ENCODE measurements around the gene MTF1. TPM values are rescaled to one million over a fixed set of nuclear protein-coding genes. Genes with fewer than 3 reads are reported as not detected.

Gene MTF1
- total and polyA plus RNA-seq, 5 donors = 2.4 to 13.4 (median 11.0) TPM

GRCh38 chr1:37867784-37868183 is 8.4 kb upstream of the MTF1 start:
- no peaks in the 10 kb centered on the region for H3K27me3 ChIP-seq (ENCODE audit: control insufficient read depth, insufficient read depth)
- no peak for ATAC-seq
- DNase-seq = no peak
- H3K4me3 ChIP-seq (ENCODE audit: low read length) = no peak overlapping the region
- 83% methylated on average over 6 of the region's 6 CpGs for WGBS
- no peaks in the 10 kb centered on the region for H3K4me1 ChIP-seq (ENCODE audit: control insufficient read depth, insufficient read depth, low read length)
- no peaks in the 10 kb centered on the region for H3K9me3 ChIP-seq (ENCODE audit: control insufficient read depth, low read length)
- no peak overlapping the region for H3K27ac ChIP-seq (ENCODE audit: low read length)
- intact Hi-C loops (cut with DNase I) = no loop called here

- H3K4me1 ChIP-seq (ENCODE audit: control insufficient read depth, insufficient read depth, low read length) = no peaks in the 10 kb centered on the region
- H3K27ac ChIP-seq (ENCODE audit: low read length) = no peak overlapping the region
- 94% methylated on average over 1 of the region's 1 CpG for WGBS
- H3K27me3 ChIP-seq (ENCODE audit: control insufficient read depth, insufficient read depth) = no peaks in the 10 kb centered on the region
- no peaks in the 10 kb centered on the region for H3K9me3 ChIP-seq (ENCODE audit: control insufficient read depth, low read length)
- H3K4me3 ChIP-seq (ENCODE audit: low read length) = no peak overlapping the region
- DNase-seq (no peak), ATAC-seq (no peak)
- intact Hi-C loops (cut with DNase I) = no loop called here
These were observed 7.1 kb upstream of the MTF1 start for GRCh38 chr1:37866491-37866890.

- DNase-seq (no peak), ATAC-seq (no peak)
- Histone ChIP-seq H3K9me3 (ENCODE audit: control insufficient read depth, low read length) (no peaks in the 10 kb centered on the region), H3K27me3 (ENCODE audit: control insufficient read depth, insufficient read depth) (no peaks in the 10 kb centered on the region), H3K4me3 (ENCODE audit: low read length) (no peak overlapping the region), H3K4me1 (ENCODE audit: control insufficient read depth, insufficient read depth, low read length) (no peaks in the 10 kb centered on the region), H3K27ac (ENCODE audit: low read length) (no peak overlapping the region)
- intact Hi-C loops (cut with DNase I) = no loop called here
- WGBS = 87% methylated on average over 6 of the region's 6 CpGs
These were observed 6.1 kb upstream of the MTF1 start for GRCh38 chr1:37865348-37866120.

- ATAC-seq (no peak), DNase-seq (no peak)
- Histone ChIP-seq H3K27ac (ENCODE audit: low read length) (no peak overlapping the region), H3K4me1 (ENCODE audit: control insufficient read depth, insufficient read depth, low read length) (no peaks in the 10 kb centered on the region), H3K27me3 (ENCODE audit: control insufficient read depth, insufficient read depth) (no peaks in the 10 kb centered on the region), H3K4me3 (ENCODE audit: low read length) (no peak overlapping the region), H3K9me3 (ENCODE audit: control insufficient read depth, low read length) (no peaks in the 10 kb centered on the region)
- 83% methylated on average over 3 of the region's 3 CpGs for WGBS
- intact Hi-C loops (cut with DNase I) = no loop called here
These were observed 2.9 kb upstream of the MTF1 start for GRCh38 chr1:37862330-37862729.

GRCh38 chr1:37861151-37861550 is 1.8 kb upstream of the MTF1 start:
- Histone ChIP-seq H3K4me3 (ENCODE audit: low read length) (no peak overlapping the region), H3K27me3 (ENCODE audit: control insufficient read depth, insufficient read depth) (no peaks in the 10 kb centered on the region), H3K27ac (ENCODE audit: low read length) (no peak overlapping the region), H3K9me3 (ENCODE audit: control insufficient read depth, low read length) (no peaks in the 10 kb centered on the region), H3K4me1 (ENCODE audit: control insufficient read depth, insufficient read depth, low read length) (no peaks in the 10 kb centered on the region)
- no peak for DNase-seq
- ATAC-seq = no peak
- intact Hi-C loops (cut with DNase I) = no loop called here
- WGBS = 90% methylated on average over 4 of the region's 4 CpGs

- intact Hi-C loops (cut with DNase I) = no loop called here
- Histone ChIP-seq H3K27me3 (ENCODE audit: control insufficient read depth, insufficient read depth) (no peaks in the 10 kb centered on the region), H3K4me3 (ENCODE audit: low read length) (peak overlapping the region; percentile 92), H3K27ac (ENCODE audit: low read length) (peak overlapping the region; percentile 46), H3K9me3 (ENCODE audit: control insufficient read depth, low read length) (no peaks in the 10 kb centered on the region), H3K4me1 (ENCODE audit: control insufficient read depth, insufficient read depth, low read length) (no peaks in the 10 kb centered on the region)
- WGBS = 25% methylated on average over 5 of the region's 5 CpGs
- ATAC-seq = no peak
- DNase-seq = no peak
These were observed 914 bp upstream of the MTF1 start for GRCh38 chr1:37860346-37860666.

- ATAC-seq (peak; percentile 1 to 50), DNase-seq (no peak)
- no peaks in the 10 kb centered on the region for H3K9me3 ChIP-seq (ENCODE audit: control insufficient read depth, low read length)
- intact Hi-C loops (cut with DNase I) = loop anchor here in 1 of 4 donors (5.0 kb wide), 1 partner anchor 47 kb away; no protein-coding TSS in a partner anchor
- peak overlapping the region; percentile 76 for H3K27ac ChIP-seq (ENCODE audit: low read length)
- peak overlapping the region; percentile 92 for H3K4me3 ChIP-seq (ENCODE audit: low read length)
- under 1% methylated on average over 21 of the region's 21 CpGs for WGBS
- no peaks in the 10 kb centered on the region for H3K4me1 ChIP-seq (ENCODE audit: control insufficient read depth, insufficient read depth, low read length)
- no peaks in the 10 kb centered on the region for H3K27me3 ChIP-seq (ENCODE audit: control insufficient read depth, insufficient read depth)
These were observed 373 bp downstream of the MTF1 start for GRCh38 chr1:37858931-37859506.

GRCh38 chr1:37854406-37854805 is 5.0 kb downstream of the MTF1 start:
- Histone ChIP-seq H3K27me3 (ENCODE audit: control insufficient read depth, insufficient read depth) (no peaks in the 10 kb centered on the region), H3K9me3 (ENCODE audit: control insufficient read depth, low read length) (no peaks in the 10 kb centered on the region), H3K27ac (ENCODE audit: low read length) (no peak overlapping the region), H3K4me1 (ENCODE audit: control insufficient read depth, insufficient read depth, low read length) (peaks cover 2% of the 10 kb centered on the region), H3K4me3 (ENCODE audit: low read length) (no peak overlapping the region)
- ATAC-seq (no peak), DNase-seq (no peak)
- 96% methylated on average over 6 of the region's 6 CpGs for WGBS
- intact Hi-C loops (cut with DNase I) = no loop called here

- DNase-seq (no peak), ATAC-seq (no peak)
- intact Hi-C loops (cut with DNase I) = no loop called here
- Histone ChIP-seq H3K27me3 (ENCODE audit: control insufficient read depth, insufficient read depth) (no peaks in the 10 kb centered on the region), H3K4me1 (ENCODE audit: control insufficient read depth, insufficient read depth, low read length) (peaks cover 2% of the 10 kb centered on the region), H3K27ac (ENCODE audit: low read length) (no peak overlapping the region), H3K9me3 (ENCODE audit: control insufficient read depth, low read length) (no peaks in the 10 kb centered on the region), H3K4me3 (ENCODE audit: low read length) (no peak overlapping the region)
These were observed 6.2 kb downstream of the MTF1 start for GRCh38 chr1:37853157-37853556.

- 74% methylated on average over 2 of the region's 2 CpGs for WGBS
- Histone ChIP-seq H3K27me3 (ENCODE audit: control insufficient read depth, insufficient read depth) (no peaks in the 10 kb centered on the region), H3K4me1 (ENCODE audit: control insufficient read depth, insufficient read depth, low read length) (peaks cover 2% of the 10 kb centered on the region), H3K4me3 (ENCODE audit: low read length) (no peak overlapping the region), H3K27ac (ENCODE audit: low read length) (no peak overlapping the region), H3K9me3 (ENCODE audit: control insufficient read depth, low read length) (no peaks in the 10 kb centered on the region)
- ATAC-seq = peak in 1 of 2 donors; percentile 23
- no peak for DNase-seq
- intact Hi-C loops (cut with DNase I) = no loop called here
These were observed 7.6 kb downstream of the MTF1 start for GRCh38 chr1:37851782-37852210.

- intact Hi-C loops (cut with DNase I) = no loop called here
- peaks cover 2% of the 10 kb centered on the region for H3K4me1 ChIP-seq (ENCODE audit: control insufficient read depth, insufficient read depth, low read length)
These were observed 8.1 kb downstream of the MTF1 start for GRCh38 chr1:37851262-37851661.

More at GRCh38 chr1:37851262-37851661, 8.1 kb downstream of the MTF1 start:
- H3K27ac ChIP-seq (ENCODE audit: low read length) = no peak overlapping the region
- no peaks in the 10 kb centered on the region for H3K27me3 ChIP-seq (ENCODE audit: control insufficient read depth, insufficient read depth)
- ATAC-seq = peak in 1 of 2 donors; percentile 41
- no peak for DNase-seq
- H3K9me3 ChIP-seq (ENCODE audit: control insufficient read depth, low read length) = no peaks in the 10 kb centered on the region
- H3K4me3 ChIP-seq (ENCODE audit: low read length) = no peak overlapping the region
